MM.1S (cell line): ENCODE data around the gene PIK3R3.

Experiments
- CTCF ChIP-seq: fragments of 300-600 bp; sonication (generic); IDR thresholded peaks from 2 replicates; pipeline ENCODE4 v1.5.1; 2016; ENCODE audit warnings: antibody characterized with exemption, low read length, mixed read lengths
- EZH2 ChIP-seq: fragments of 300-600 bp; sonication (generic); optimal IDR thresholded peaks from 2 replicates; pipeline ENCODE3; 2017; ENCODE audit warnings: low read depth, mild to moderate bottlenecking, antibody characterized with exemption, low read length, mixed read lengths
- EZH2phosphoT487 ChIP-seq: fragments of 300-600 bp; sonication (generic); IDR thresholded peaks from 2 replicates; pipeline ENCODE4 v1.6.1; 2018; ENCODE audit warnings: antibody characterized with exemption, low read length

GRCh38 chr1:46099215-46099614 lies 33.2 kb downstream of the PIK3R3 start:
- no peak for TF ChIP-seq CTCF
- TF ChIP-seq EZH2: no peak
- no peak for TF ChIP-seq EZH2phosphoT487
